ENCODE data around the gene OTC.

OTC gene

GRCh38 chrX:38468563-38469157 lies 116.3 kb downstream of the OTC start:
- DNase-seq (ENCODE audit: low read depth in 2 of 2): no peak

Data from stimulated activated CD4-positive, alpha-beta T cell treated with anti-CD3 and anti-CD28 coated beads, Interleukin-1b, Interleukin-23, amount 100 ng/mL, for 4 hours (primary cell).